Embryonic facial prominence (tissue), 1 donor: Measurements from ENCODE around the gene DNAJC24.
"Not testable (repeated sequence)": the region's sequence is repeated elsewhere in the genome, so short reads cannot be mapped to it uniquely, and the experiment has no call there.

ENCODE experiments used
- DNase-seq: peaks from one replicate; pipeline ENCODE4 v3.0.0-alpha.2; 2016; ENCODE audit errors: extremely low spot score

The DNAJC24 gene

GRCh38 chr11:31369348-31370329 is at the start of gene DNAJC24, which contains the start of gene DCDC1:
Gene DNAJC24, plus strand, starts transcription at chr11:31369860. Its CDS starts 889 bp downstream, at chr11:31370749.
Gene DCDC1, minus strand, starts transcription at chr11:31369739. Its CDS starts 41,459 bp downstream, at chr11:31328280.
- DNase-seq = peak; percentile 91

- DNase-seq = not testable (repeated sequence)
These were observed 48.2 kb upstream of the DNAJC24 start for GRCh38 chr11:31321494-31321893.

GRCh38 chr11:31323145-31323544 is 46.5 kb upstream of the DNAJC24 start:
- no peak for DNase-seq

- DNase-seq = no peak
These were observed 44.5 kb upstream of the DNAJC24 start for GRCh38 chr11:31325160-31325559.

GRCh38 chr11:31326470-31327148 is 43.1 kb upstream of the DNAJC24 start:
- DNase-seq = no peak

- DNase-seq = no peak
These were observed 42.2 kb upstream of the DNAJC24 start for GRCh38 chr11:31327417-31327816.

- DNase-seq = no peak
These were observed 41.0 kb upstream of the DNAJC24 start for GRCh38 chr11:31328697-31329096.

- DNase-seq = no peak
These were observed 31.9 kb upstream of the DNAJC24 start for GRCh38 chr11:31337806-31338205.

GRCh38 chr11:31340903-31341572 is 28.6 kb upstream of the DNAJC24 start:
- DNase-seq = no peak

GRCh38 chr11:31351168-31351567 is 18.5 kb upstream of the DNAJC24 start:
- no peak for DNase-seq

GRCh38 chr11:31355131-31355530 is 14.5 kb upstream of the DNAJC24 start:
- DNase-seq = no peak

GRCh38 chr11:31355817-31356216 is 13.8 kb upstream of the DNAJC24 start:
- no peak for DNase-seq

- no peak for DNase-seq
These were observed 7.9 kb upstream of the DNAJC24 start for GRCh38 chr11:31361743-31362142.

GRCh38 chr11:31366795-31367194 is 2.9 kb upstream of the DNAJC24 start:
- no peak for DNase-seq

GRCh38 chr11:31375879-31376278 is 6.2 kb downstream of the DNAJC24 start:
- no peak for DNase-seq

- DNase-seq = no peak
These were observed 13.5 kb downstream of the DNAJC24 start for GRCh38 chr11:31383116-31383515.

- no peak for DNase-seq
These were observed 17.7 kb downstream of the DNAJC24 start for GRCh38 chr11:31387379-31387778.

GRCh38 chr11:31397239-31397834 is 27.7 kb downstream of the DNAJC24 start:
- DNase-seq = no peak

GRCh38 chr11:31404614-31405013 is 35.0 kb downstream of the DNAJC24 start:
- no peak for DNase-seq

- DNase-seq = no peak
These were observed 38.5 kb downstream of the DNAJC24 start for GRCh38 chr11:31408201-31408600.

GRCh38 chr11:31412946-31413345 is 43.3 kb downstream of the DNAJC24 start:
- DNase-seq = no peak

GRCh38 chr11:31414338-31414737 is 44.7 kb downstream of the DNAJC24 start:
- no peak for DNase-seq
